ENCODE data around the gene CFAP44. TPM values are rescaled to one million over a fixed set of nuclear protein-coding genes. Genes with fewer than 3 reads are reported as not detected.

The CFAP44 gene
- total RNA-seq, 1 donor from 2014 or later: 14.9 TPM

DNA sequence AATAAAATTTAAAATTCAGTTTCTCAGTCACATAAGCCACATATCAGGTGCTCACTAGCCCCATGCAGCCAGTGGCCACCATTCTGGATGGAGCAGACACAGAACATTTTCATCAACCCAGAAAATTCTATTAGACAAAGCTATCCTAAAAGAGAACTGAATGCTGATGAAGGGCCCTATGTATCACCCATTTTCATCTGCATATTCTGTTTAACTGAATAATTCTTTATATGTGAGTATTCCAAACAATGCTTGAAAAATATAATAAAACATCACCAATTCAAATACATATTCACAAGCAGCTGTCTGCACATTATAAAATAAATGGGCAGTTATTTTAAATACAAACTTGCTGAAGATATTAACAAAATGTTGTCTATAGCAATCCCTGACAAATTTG lies 14.2 kb upstream of the CFAP44 start:
- ATAC-seq (ENCODE audit: low read depth) (no peak), DNase-seq (no peak)
- Mint-ChIP-seq H3K4me1 (no peaks in the 10 kb centered on the region), H3K36me3 (ENCODE audit: low read depth) (peaks cover 64% of the 10 kb centered on the region), H3K9me3 (no peaks in the 10 kb centered on the region), H3K27ac (no peak overlapping the region), H3K27me3 (no peaks in the 10 kb centered on the region), H3K4me3 (no peak overlapping the region)
- intact Hi-C loops (cut with micrococcal nuclease): no loop called here
- TF ChIP-seq, protein P1, sequence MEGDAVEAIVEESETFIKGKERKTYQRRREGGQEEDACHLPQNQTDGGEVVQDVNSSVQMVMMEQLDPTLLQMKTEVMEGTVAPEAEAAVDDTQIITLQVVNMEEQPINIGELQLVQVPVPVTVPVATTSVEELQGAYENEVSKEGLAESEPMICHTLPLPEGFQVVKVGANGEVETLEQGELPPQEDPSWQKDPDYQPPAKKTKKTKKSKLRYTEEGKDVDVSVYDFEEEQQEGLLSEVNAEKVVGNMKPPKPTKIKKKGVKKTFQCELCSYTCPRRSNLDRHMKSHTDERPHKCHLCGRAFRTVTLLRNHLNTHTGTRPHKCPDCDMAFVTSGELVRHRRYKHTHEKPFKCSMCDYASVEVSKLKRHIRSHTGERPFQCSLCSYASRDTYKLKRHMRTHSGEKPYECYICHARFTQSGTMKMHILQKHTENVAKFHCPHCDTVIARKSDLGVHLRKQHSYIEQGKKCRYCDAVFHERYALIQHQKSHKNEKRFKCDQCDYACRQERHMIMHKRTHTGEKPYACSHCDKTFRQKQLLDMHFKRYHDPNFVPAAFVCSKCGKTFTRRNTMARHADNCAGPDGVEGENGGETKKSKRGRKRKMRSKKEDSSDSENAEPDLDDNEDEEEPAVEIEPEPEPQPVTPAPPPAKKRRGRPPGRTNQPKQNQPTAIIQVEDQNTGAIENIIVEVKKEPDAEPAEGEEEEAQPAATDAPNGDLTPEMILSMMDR (IDR thresholded peaks at IDR 0.05): no peak
- POLR2A ChIA-PET: no interaction called here
- CTCF ChIA-PET: interaction anchor here (1.1 kb wide), 1 partner anchor 37 kb away, joined by 3 read pairs; no protein-coding TSS in a partner anchor

DNA sequence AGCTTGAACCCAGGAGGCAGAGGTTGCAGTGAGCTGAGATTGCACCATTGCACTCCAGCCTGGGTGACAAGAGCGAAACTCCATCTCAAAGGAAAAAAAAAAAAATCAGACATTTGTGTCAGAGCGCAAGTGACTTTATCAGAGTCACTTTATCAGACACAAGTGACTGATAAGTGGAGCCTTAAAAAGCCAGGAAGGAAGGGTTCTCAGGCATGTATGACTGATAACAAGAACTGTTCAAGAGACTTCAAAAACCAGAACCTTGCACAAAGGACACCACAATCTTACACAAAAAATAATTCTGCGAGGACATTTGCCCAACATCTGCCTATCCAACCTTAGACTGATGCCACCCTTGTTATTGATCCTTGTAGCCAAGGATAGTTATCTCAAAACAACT lies 13.3 kb upstream of the CFAP44 start:
- CTCF ChIA-PET: no interaction called here
- Mint-ChIP-seq H3K27me3 (no peaks in the 10 kb centered on the region), H3K27ac (no peak overlapping the region), H3K4me3 (no peak overlapping the region), H3K9me3 (no peaks in the 10 kb centered on the region), H3K36me3 (ENCODE audit: low read depth) (peaks cover 63% of the 10 kb centered on the region), H3K4me1 (no peaks in the 10 kb centered on the region)
- intact Hi-C loops (cut with micrococcal nuclease): no loop called here
- no peak for ATAC-seq (ENCODE audit: low read depth)
- no peak for DNase-seq
- TF ChIP-seq, protein P1 (IDR thresholded peaks at IDR 0.05): no peak
- POLR2A ChIA-PET: no interaction called here

DNA sequence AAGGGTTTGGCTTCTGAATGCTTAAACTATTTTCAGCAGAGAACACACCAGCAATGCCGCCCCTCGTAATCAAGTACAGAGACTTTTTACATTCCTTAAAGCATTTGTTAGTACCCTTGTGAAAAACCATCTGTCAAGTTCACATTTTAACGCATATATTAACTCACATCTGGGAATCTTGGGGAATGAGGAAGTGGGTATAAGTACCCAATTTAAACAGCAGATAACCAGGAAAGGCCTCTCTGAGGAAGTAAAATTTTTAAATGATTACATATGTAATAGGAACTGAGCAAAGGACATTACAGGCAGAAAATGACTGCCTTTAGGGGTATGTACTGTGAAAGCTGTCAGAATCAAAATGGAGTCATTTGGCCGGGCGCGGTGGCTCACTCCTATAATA lies 12.8 kb upstream of the CFAP44 start:
- TF ChIP-seq, protein P1 (IDR thresholded peaks at IDR 0.05): no peak
- CTCF ChIA-PET: no interaction called here
- Mint-ChIP-seq H3K4me3 (no peak overlapping the region), H3K27ac (no peak overlapping the region), H3K27me3 (no peaks in the 10 kb centered on the region), H3K4me1 (no peaks in the 10 kb centered on the region), H3K9me3 (no peaks in the 10 kb centered on the region), H3K36me3 (ENCODE audit: low read depth) (peaks cover 62% of the 10 kb centered on the region)
- intact Hi-C loops (cut with micrococcal nuclease): no loop called here
- no peak for DNase-seq
- POLR2A ChIA-PET: no interaction called here
- ATAC-seq (ENCODE audit: low read depth): no peak

DNA sequence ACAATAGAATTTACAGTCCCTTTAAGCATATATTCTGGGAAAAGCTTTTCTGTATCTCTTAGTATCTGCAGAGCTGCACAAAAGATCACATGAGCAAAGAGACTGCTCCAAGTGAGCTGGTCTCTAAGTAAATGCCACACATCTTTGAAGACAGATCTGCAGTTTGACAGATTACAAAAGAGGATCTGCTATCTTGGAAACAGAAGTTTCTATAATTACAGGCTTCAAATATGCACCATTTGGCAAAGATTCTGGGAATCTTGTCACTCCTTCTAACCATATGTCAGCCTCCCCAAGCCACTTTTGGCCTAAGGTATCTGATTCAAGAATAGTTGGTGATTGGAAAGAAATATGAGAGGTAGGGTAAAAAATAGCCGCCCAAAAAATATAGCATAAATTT lies 9.6 kb upstream of the CFAP44 start:
- ATAC-seq (ENCODE audit: low read depth) (no peak), DNase-seq (no peak)
- POLR2A ChIA-PET: interaction anchor here (0.7 kb wide), 1 partner anchor 498 kb away, joined by 4 read pairs; no protein-coding TSS in a partner anchor
- Mint-ChIP-seq H3K4me3 (no peak overlapping the region), H3K27me3 (no peaks in the 10 kb centered on the region), H3K36me3 (ENCODE audit: low read depth) (peaks cover 57% of the 10 kb centered on the region), H3K4me1 (no peaks in the 10 kb centered on the region), H3K27ac (no peak overlapping the region), H3K9me3 (no peaks in the 10 kb centered on the region)
- intact Hi-C loops (cut with micrococcal nuclease): no loop called here
- CTCF ChIA-PET: no interaction called here
- TF ChIP-seq, protein P1 (IDR thresholded peaks at IDR 0.05): no peak

DNA sequence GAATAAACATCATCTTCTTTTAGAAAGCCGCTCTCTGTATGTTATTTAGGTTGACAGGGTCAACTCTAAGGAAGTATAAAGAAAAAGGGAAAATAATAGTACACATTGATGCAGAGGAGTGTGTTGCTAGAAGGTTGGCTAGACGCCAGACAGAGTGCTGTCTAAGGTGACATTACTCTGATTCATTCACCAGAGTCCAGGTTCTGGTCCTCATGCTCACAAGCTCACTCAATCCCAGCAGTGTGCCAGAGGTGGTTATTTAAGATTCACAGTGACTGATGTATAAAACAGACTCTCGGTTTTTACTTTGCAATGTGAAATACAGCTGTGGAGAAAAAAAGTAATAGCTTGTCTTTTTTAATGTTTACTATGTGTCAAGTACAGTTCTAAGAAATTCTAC lies 1.7 kb downstream of the CFAP44 start:
- H3K4me3 Mint-ChIP-seq: no peak overlapping the region
- H3K9me3 Mint-ChIP-seq: no peaks in the 10 kb centered on the region
- ChIA-PET CTCF (no interaction called here), POLR2A (no interaction called here)
- H3K36me3 Mint-ChIP-seq (ENCODE audit: low read depth): peaks cover 1% of the 10 kb centered on the region
- no peak for DNase-seq
- no peak overlapping the region for H3K27ac Mint-ChIP-seq
- TF ChIP-seq, protein P1 (IDR thresholded peaks at IDR 0.05): no peak
- H3K4me1 Mint-ChIP-seq: no peaks in the 10 kb centered on the region
- no peak for ATAC-seq (ENCODE audit: low read depth)
- no peaks in the 10 kb centered on the region for H3K27me3 Mint-ChIP-seq
- intact Hi-C loops (cut with micrococcal nuclease): no loop called here

All from activated B cell treated with CpG ODN at 0.5 μM for 24 hours (primary cell).